Panc1 (cell line): ENCODE results near the gene SEPTIN11. TPM values are rescaled to one million over a fixed set of nuclear protein-coding genes. Genes with fewer than 3 reads are reported as not detected.
"Not testable (repeated sequence)": the region's sequence is repeated elsewhere in the genome, so short reads cannot be mapped to it uniquely, and the experiment has no call there.

Experiments
- ATAC-seq: fragments of 200-7000 bp; cut with Tn5 transposase; 2 replicates; pipeline ENCODE4 v1.9.1; 2020; ENCODE audit warnings: mild to moderate bottlenecking, moderate library complexity
- BruUV-seq: library from RNA; stranded (reverse); fragments of 400-500 nt; replicated peaks from 2 replicates; lab custom pipeline; 2021; lab: Mats Ljungman, UMichigan
- CTCF ChIA-PET: fragments of 300-600 bp; sonication (Branson Sonifier 250); formaldehyde crosslinking; loops from one replicate; lab custom pipeline; 2022; ENCODE audit warnings: antibody characterized with exemption; lab: Charles Lee
- POLR2A ChIA-PET: fragments of 300-600 bp; sonication (Branson Sonifier 250); formaldehyde crosslinking; loops from one replicate; lab custom pipeline; 2022; ENCODE audit warnings: antibody characterized with exemption; lab: Charles Lee
- DNase-seq: peaks from one replicate; pipeline ENCODE4 v3.0.0-alpha.2; 2010; ENCODE audit warnings: low read depth, low spot score
- H3K27ac ChIP-seq: 2 replicates; pipeline ENCODE4 v1.5.1; 2011; ENCODE audit warnings: mild to moderate bottlenecking, low read length, inconsistent platforms
- H3K27me3 ChIP-seq: fragments of 200-500 bp; sonication (Bioruptor generic); 2 replicates; pipeline ENCODE4 v1.6.0; 2014; ENCODE audit warnings: low read length, inconsistent platforms; ENCODE audit not compliant: control insufficient read depth, insufficient read depth
- H3K36me3 ChIP-seq: fragments of 200-500 bp; sonication (Bioruptor generic); 2 replicates; pipeline ENCODE4 v1.5.1; 2014; ENCODE audit warnings: inconsistent platforms, mild to moderate bottlenecking, low read length, moderate library complexity; ENCODE audit not compliant: control insufficient read depth, insufficient read depth
- H3K4me1 ChIP-seq: 2 replicates; pipeline ENCODE4 v1.5.1; 2011; ENCODE audit warnings: inconsistent platforms, mild to moderate bottlenecking, low read length, moderate library complexity; ENCODE audit not compliant: control insufficient read depth, insufficient read depth
- H3K4me3 ChIP-seq, 2 experiments: 2 replicates each; pipeline ENCODE4 v1.5.1; 2011 to 2012; ENCODE audit warnings: low read depth in 2 of 2, low read length in 2 of 2, mild to moderate bottlenecking in 2 of 2, inconsistent platforms in 1 of 2, moderate library complexity in 1 of 2
- H3K9me3 ChIP-seq: fragments of 200-500 bp; sonication (Bioruptor generic); 2 replicates; pipeline ENCODE4 v1.5.1; 2014; ENCODE audit warnings: low read depth, mild to moderate bottlenecking, inconsistent platforms, low read length, moderate library complexity; ENCODE audit not compliant: control insufficient read depth, insufficient read depth
- POLR2AphosphoS5 ChIP-seq: IDR thresholded peaks from 2 replicates; pipeline ENCODE4 v1.6.1; 2012; ENCODE audit warnings: mild to moderate bottlenecking, low read depth, low read length, moderate library complexity
- SIN3A ChIP-seq: IDR thresholded peaks from 2 replicates; pipeline ENCODE4 v1.6.1; 2012; ENCODE audit warnings: low read depth, mild to moderate bottlenecking, low read length, moderate library complexity, borderline replicate concordance; ENCODE audit not compliant: insufficient read depth
- TCF7L2 ChIP-seq: IDR thresholded peaks from 2 replicates; pipeline ENCODE4 v1.6.1; 2011; ENCODE audit warnings: mild to moderate bottlenecking, low read depth, low read length, inconsistent platforms
- in situ Hi-C: cut with HindIII; loops from 2 replicates; pipeline ENCODE4 v1.10.0; 2016; ENCODE audit warnings: low sequenced_read_pairs, low pct_unique_long_range_greater_than_20kb
- intact Hi-C: fragments of 100-400 bp; cut with micrococcal nuclease; formaldehyde crosslinking; loops from one replicate; pipeline ENCODE4 v1.10.0; 2022; ENCODE audit not compliant: unreplicated experiment
- total RNA-seq: library from RNA; stranded (reverse); gene quantifications from one replicate; pipeline ENCODE4 v1.2.1, GENCODE V29; 2021; ENCODE audit not compliant: unreplicated experiment
- TF ChIP-seq, protein P1 (sequence below), 2 experiments: IDR thresholded peaks; 2 replicates each; pipeline ENCODE4 v1.6.1; 2011 to 2012; ENCODE audit warnings: low read depth in 2 of 2, control low read depth in 1 of 2, low read length in 1 of 2, mild to moderate bottlenecking in 1 of 2, moderate library complexity in 1 of 2; ENCODE audit not compliant: insufficient read depth in 1 of 2
- TF ChIP-seq, protein P2 (sequence below): fragments of 450-650 bp; IDR thresholded peaks from 2 replicates; pipeline ENCODE4 v1.5.1; 2017; ENCODE audit warnings: mild to moderate bottlenecking

Gene SEPTIN11
- total RNA-seq, 1 experiment from 2014 or later = 103 TPM

DNA sequence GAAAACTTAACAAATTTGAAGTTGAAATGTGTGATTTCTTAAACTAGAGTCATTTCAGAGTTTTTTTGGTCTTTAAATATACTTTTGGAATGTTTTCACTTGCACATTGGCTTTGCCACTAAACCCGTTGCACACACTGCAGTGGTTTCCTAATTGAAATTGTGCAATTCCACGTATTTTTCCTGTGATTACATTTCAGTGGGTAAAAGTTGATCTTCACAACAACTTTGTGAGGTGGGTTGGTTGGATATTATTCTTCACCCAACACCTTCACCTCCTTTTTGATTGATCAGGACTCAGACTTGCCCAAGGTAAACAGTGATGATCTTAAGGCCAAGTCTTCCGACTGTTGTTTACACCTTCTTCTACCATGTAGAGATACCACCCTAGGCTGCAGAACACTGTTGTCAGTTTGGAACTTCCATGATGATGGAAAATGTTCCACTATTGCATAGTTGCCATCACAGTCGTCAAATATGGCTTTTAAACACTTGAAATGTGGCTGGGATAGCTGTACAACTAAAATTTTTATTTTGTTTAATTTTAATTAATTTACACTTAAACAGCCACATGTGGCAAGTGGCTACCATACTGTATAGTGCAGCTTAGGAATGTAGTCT, 13.7 kb downstream of the SEPTIN11 start:
- CTCF ChIA-PET = no interaction called here

DNA sequence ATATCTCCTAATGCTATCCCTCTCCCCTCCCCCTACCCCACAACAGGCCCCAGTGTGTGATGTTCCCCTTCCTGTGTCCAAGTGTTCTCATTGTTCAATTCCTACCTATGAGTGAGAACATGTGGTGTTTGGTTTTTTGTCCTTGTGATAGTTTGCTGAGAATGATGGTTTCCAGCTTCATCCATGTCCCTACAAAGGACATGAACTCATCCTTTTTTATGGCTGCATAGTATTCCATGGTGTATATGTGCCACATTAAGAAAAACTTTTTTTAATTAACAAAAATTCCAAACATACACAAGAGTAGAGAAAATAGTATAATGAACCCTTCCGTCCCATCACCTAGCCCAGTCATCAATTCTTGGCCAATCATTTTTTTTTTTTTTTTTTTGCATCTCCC, 14.4 kb downstream of the SEPTIN11 start:
- H3K27ac ChIP-seq, intact Hi-C loops, in situ Hi-C loops, H3K9me3 ChIP-seq, DNase-seq, H3K4me1 ChIP-seq, CTCF ChIA-PET, BruUV-seq, POLR2A ChIA-PET, H3K27me3 ChIP-seq, H3K36me3 ChIP-seq, H3K4me3 ChIP-seq, ATAC-seq: not testable (repeated sequence)

More for the DNA sequence above, 13.7 kb downstream of the SEPTIN11 start:
- POLR2A ChIA-PET = no interaction called here
- no peak overlapping the region for H3K4me3 ChIP-seq
- intact Hi-C loops (no loop called here), in situ Hi-C loops (no loop called here)
- no peaks in the 10 kb centered on the region for H3K4me1 ChIP-seq
- ATAC-seq = no peak
- no peak for DNase-seq
- BruUV-seq = no TSS peak
- no peaks in the 10 kb centered on the region; the same call in 1 of the 2 replicates for H3K36me3 ChIP-seq
- TF ChIP-seq POLR2AphosphoS5 = no peak
- no peak for TF ChIP-seq SIN3A
- TF ChIP-seq TCF7L2 = no peak
- TF ChIP-seq, protein P1, sequence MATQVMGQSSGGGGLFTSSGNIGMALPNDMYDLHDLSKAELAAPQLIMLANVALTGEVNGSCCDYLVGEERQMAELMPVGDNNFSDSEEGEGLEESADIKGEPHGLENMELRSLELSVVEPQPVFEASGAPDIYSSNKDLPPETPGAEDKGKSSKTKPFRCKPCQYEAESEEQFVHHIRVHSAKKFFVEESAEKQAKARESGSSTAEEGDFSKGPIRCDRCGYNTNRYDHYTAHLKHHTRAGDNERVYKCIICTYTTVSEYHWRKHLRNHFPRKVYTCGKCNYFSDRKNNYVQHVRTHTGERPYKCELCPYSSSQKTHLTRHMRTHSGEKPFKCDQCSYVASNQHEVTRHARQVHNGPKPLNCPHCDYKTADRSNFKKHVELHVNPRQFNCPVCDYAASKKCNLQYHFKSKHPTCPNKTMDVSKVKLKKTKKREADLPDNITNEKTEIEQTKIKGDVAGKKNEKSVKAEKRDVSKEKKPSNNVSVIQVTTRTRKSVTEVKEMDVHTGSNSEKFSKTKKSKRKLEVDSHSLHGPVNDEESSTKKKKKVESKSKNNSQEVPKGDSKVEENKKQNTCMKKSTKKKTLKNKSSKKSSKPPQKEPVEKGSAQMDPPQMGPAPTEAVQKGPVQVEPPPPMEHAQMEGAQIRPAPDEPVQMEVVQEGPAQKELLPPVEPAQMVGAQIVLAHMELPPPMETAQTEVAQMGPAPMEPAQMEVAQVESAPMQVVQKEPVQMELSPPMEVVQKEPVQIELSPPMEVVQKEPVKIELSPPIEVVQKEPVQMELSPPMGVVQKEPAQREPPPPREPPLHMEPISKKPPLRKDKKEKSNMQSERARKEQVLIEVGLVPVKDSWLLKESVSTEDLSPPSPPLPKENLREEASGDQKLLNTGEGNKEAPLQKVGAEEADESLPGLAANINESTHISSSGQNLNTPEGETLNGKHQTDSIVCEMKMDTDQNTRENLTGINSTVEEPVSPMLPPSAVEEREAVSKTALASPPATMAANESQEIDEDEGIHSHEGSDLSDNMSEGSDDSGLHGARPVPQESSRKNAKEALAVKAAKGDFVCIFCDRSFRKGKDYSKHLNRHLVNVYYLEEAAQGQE (IDR thresholded peaks at IDR 0.05; ENCODE audit: insufficient read depth in 1 of 2, low read depth in 2 of 2, low read length in 1 of 2) = no peak
- TF ChIP-seq, protein P2, sequence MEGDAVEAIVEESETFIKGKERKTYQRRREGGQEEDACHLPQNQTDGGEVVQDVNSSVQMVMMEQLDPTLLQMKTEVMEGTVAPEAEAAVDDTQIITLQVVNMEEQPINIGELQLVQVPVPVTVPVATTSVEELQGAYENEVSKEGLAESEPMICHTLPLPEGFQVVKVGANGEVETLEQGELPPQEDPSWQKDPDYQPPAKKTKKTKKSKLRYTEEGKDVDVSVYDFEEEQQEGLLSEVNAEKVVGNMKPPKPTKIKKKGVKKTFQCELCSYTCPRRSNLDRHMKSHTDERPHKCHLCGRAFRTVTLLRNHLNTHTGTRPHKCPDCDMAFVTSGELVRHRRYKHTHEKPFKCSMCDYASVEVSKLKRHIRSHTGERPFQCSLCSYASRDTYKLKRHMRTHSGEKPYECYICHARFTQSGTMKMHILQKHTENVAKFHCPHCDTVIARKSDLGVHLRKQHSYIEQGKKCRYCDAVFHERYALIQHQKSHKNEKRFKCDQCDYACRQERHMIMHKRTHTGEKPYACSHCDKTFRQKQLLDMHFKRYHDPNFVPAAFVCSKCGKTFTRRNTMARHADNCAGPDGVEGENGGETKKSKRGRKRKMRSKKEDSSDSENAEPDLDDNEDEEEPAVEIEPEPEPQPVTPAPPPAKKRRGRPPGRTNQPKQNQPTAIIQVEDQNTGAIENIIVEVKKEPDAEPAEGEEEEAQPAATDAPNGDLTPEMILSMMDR = no peak
- no peaks in the 10 kb centered on the region for H3K27me3 ChIP-seq
- no peak overlapping the region for H3K27ac ChIP-seq
- H3K9me3 ChIP-seq = no peaks in the 10 kb centered on the region

DNA sequence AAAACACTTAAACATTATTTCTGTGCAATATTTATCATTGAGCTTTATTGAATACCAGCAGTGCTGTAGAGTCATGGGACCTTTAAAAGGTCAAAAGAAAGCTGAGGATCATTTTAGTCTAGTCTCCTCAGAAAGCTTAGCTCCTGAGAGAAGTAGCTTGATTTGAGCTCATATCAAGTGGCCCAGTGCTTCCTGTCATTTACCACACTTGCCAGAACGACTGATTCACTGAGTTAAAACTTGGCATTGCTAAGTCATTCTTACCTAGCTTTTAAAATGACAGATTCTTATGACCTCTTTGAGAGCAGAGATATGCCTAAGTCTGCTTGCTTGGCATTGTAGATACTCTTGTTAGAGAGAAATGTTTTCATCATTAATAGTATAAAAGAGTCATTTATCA, 15.2 kb downstream of the SEPTIN11 start:
- intact Hi-C loops (no loop called here), in situ Hi-C loops (no loop called here)
- H3K4me3 ChIP-seq = no peak overlapping the region
- BruUV-seq = no TSS peak
- H3K27me3 ChIP-seq = no peaks in the 10 kb centered on the region
- DNase-seq = no peak
- no peaks in the 10 kb centered on the region for H3K9me3 ChIP-seq
- ChIA-PET POLR2A (no interaction called here), CTCF (no interaction called here)
- no peak for ATAC-seq
- no peaks in the 10 kb centered on the region for H3K36me3 ChIP-seq
- TF ChIP-seq, protein P2 = no peak
- TF ChIP-seq, protein P1 (IDR thresholded peaks at IDR 0.05; ENCODE audit: insufficient read depth in 1 of 2, low read depth in 2 of 2, low read length in 1 of 2) = no peak
- TF ChIP-seq POLR2AphosphoS5 (no peak), SIN3A (no peak), TCF7L2 (no peak)
- H3K4me1 ChIP-seq = peaks cover 6% of the 10 kb centered on the region; the same call in 1 of the 2 replicates
- H3K27ac ChIP-seq = no peak overlapping the region
